OCI-LY7 (cell line): Measurements from ENCODE around the gene GIMAP2.
"Not testable (repeated sequence)": the region's sequence is repeated elsewhere in the genome, so short reads cannot be mapped to it uniquely, and the experiment has no call there.

Experiments
- EZH2phosphoT487 ChIP-seq: fragments of 200-600 bp; sonication (generic); IDR thresholded peaks from 2 replicates; pipeline ENCODE4 v1.6.1; 2018; ENCODE audit warnings: low read depth, borderline replicate concordance, mild to moderate bottlenecking, mixed run types, antibody characterized with exemption, low read length, moderate library complexity, mixed read lengths
- TF ChIP-seq, protein P1 (sequence below): fragments of 200-600 bp; sonication (generic); conservative IDR thresholded peaks from 2 replicates; pipeline ENCODE4 v1.5.1; 2014; ENCODE audit warnings: mild to moderate bottlenecking, antibody characterized with exemption, low read length, moderate library complexity, mixed read lengths

DNA sequence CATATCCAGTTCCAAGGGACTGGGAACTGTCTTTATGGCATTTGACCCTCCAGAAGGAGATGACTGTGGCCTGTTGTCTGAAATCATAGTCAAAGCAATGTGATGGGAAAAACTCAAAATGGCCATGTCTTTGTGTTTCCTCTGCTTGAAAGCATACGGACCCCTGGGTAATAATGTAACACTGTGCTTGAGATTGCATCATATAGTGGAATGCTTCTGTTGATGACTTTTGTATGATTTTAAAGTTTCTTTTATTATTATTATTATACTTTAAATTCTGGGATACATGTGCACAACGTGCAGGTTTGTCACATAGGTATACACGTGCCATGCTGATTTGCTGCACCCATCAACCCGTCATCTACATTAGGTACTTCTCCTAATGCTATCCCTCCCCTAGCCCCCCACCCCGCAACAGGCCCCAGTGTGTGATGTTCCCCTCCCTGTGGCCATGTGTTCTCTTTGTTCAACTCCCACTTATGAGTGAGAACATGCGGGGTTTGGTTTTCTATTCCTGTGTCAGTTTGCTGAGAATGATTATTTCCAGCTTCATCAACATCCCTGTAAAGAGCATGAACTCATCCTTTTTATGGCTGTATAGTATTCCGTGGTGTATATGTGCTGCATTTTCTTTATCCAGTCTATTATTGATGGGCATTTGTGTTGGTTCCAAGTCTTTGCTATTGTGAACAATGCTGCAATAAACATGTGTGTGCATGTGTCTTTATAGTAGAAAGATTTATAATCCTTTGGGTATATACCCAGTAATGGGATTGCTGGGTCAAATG lies 13.5 kb upstream of the GIMAP2 start:
- TF ChIP-seq, protein P1, sequence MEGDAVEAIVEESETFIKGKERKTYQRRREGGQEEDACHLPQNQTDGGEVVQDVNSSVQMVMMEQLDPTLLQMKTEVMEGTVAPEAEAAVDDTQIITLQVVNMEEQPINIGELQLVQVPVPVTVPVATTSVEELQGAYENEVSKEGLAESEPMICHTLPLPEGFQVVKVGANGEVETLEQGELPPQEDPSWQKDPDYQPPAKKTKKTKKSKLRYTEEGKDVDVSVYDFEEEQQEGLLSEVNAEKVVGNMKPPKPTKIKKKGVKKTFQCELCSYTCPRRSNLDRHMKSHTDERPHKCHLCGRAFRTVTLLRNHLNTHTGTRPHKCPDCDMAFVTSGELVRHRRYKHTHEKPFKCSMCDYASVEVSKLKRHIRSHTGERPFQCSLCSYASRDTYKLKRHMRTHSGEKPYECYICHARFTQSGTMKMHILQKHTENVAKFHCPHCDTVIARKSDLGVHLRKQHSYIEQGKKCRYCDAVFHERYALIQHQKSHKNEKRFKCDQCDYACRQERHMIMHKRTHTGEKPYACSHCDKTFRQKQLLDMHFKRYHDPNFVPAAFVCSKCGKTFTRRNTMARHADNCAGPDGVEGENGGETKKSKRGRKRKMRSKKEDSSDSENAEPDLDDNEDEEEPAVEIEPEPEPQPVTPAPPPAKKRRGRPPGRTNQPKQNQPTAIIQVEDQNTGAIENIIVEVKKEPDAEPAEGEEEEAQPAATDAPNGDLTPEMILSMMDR: not testable (repeated sequence)
- TF ChIP-seq EZH2phosphoT487: not testable (repeated sequence)
